Astrocyte of the cerebellum (primary cell): ENCODE results near the gene NEMF.
"Not testable (repeated sequence)": the region's sequence is repeated elsewhere in the genome, so short reads cannot be mapped to it uniquely, and the experiment has no call there.

Experiments
- DNase-seq: peaks from one replicate; pipeline ENCODE4 v3.0.0-alpha.2; 2011; ENCODE audit warnings: low read depth
- H3K4me3 ChIP-seq: 2 replicates; pipeline ENCODE4 v1.5.1; 2011; ENCODE audit warnings: mild to moderate bottlenecking, low read depth, low read length, moderate library complexity
- CTCF ChIP-seq: IDR thresholded peaks from 2 replicates; pipeline ENCODE4 v1.5.1; 2012; ENCODE audit warnings: low read length, low read depth, moderate library complexity, mild to moderate bottlenecking; ENCODE audit errors: missing control alignments
- in situ Hi-C: cut with HindIII; loops from 2 replicates; pipeline ENCODE4 v1.10.0; 2017; ENCODE audit warnings: low sequenced_read_pairs

NEMF gene

GRCh38 chr14:49755378-49755777, 97.2 kb downstream of the NEMF start:
- in situ Hi-C loops, result no loop called here
- DNase-seq, result no peak
- no peak for TF ChIP-seq CTCF
- no peak overlapping the region for H3K4me3 ChIP-seq

- in situ Hi-C loops, result no loop called here
- no peak for TF ChIP-seq CTCF
- no peak overlapping the region for H3K4me3 ChIP-seq
- DNase-seq, result no peak
Measured at GRCh38 chr14:49754570-49755097, 98.0 kb downstream of the NEMF start.

GRCh38 chr14:49746476-49746875, 106.1 kb downstream of the NEMF start:
- DNase-seq, in situ Hi-C loops, H3K4me3 ChIP-seq: not testable (repeated sequence)

GRCh38 chr14:49745191-49745590, 107.4 kb downstream of the NEMF start:
- no peak overlapping the region for H3K4me3 ChIP-seq
- in situ Hi-C loops, result no loop called here
- no peak for TF ChIP-seq CTCF
- no peak for DNase-seq

- in situ Hi-C loops, DNase-seq, H3K4me3 ChIP-seq: not testable (repeated sequence)
Measured at GRCh38 chr14:49735669-49736068, 116.9 kb downstream of the NEMF start.

- in situ Hi-C loops, result no loop called here
- TF ChIP-seq CTCF, result no peak
Measured at GRCh38 chr14:49733836-49734235, 118.8 kb downstream of the NEMF start.

GRCh38 chr14:49732896-49733295, 119.7 kb downstream of the NEMF start:
- no peak overlapping the region for H3K4me3 ChIP-seq
- TF ChIP-seq CTCF, result no peak
- no peak for DNase-seq
- in situ Hi-C loops, result no loop called here

More at GRCh38 chr14:49733836-49734235, 118.8 kb downstream of the NEMF start:
- H3K4me3 ChIP-seq, result no peak overlapping the region
- no peak for DNase-seq
